COR-L47 (cell line): ENCODE measurements around the gene LILRA1.
"Not testable (repeated sequence)": the region's sequence is repeated elsewhere in the genome, so short reads cannot be mapped to it uniquely, and the experiment has no call there.

ENCODE experiments used
- DNase-seq: peaks from one replicate; lab custom pipeline; 2025; lab: John Stamatoyannopoulos, UW

Gene LILRA1

GRCh38 chr19:54624934-54625730, 31.7 kb downstream of the LILRA1 start:
- not testable (repeated sequence) for DNase-seq

- DNase-seq: no peak
Observed at GRCh38 chr19:54626757-54627156, 33.3 kb downstream of the LILRA1 start.

GRCh38 chr19:54627912-54628311, 34.5 kb downstream of the LILRA1 start:
- not testable (repeated sequence) for DNase-seq

- not testable (repeated sequence) for DNase-seq
Observed at GRCh38 chr19:54630262-54630661, 36.8 kb downstream of the LILRA1 start, which contains the start of gene LILRB1. Gene LILRB1 (plus strand): TSS chr19:54630484. CDS start chr19:54631074, 590 bp downstream.

GRCh38 chr19:54630782-54631181, 37.4 kb downstream of the LILRA1 start:
- no peak for DNase-seq

- DNase-seq: not testable (repeated sequence)
Observed at GRCh38 chr19:54631489-54632337, 38.3 kb downstream of the LILRA1 start.

GRCh38 chr19:54632517-54632916, 39.1 kb downstream of the LILRA1 start:
- not testable (repeated sequence) for DNase-seq

GRCh38 chr19:54633401-54633800, 40.0 kb downstream of the LILRA1 start:
- DNase-seq: no peak

- not testable (repeated sequence) for DNase-seq
Observed at GRCh38 chr19:54636081-54636480, 42.6 kb downstream of the LILRA1 start.

GRCh38 chr19:54638683-54639082, 45.3 kb downstream of the LILRA1 start:
- no peak for DNase-seq

- not testable (repeated sequence) for DNase-seq
Observed at GRCh38 chr19:54642953-54643352, 49.5 kb downstream of the LILRA1 start.

GRCh38 chr19:54643583-54643982, 50.2 kb downstream of the LILRA1 start:
- not testable (repeated sequence) for DNase-seq

- DNase-seq: no peak
Observed at GRCh38 chr19:54644056-54644455, 50.6 kb downstream of the LILRA1 start.

GRCh38 chr19:54646331-54646841, 53.0 kb downstream of the LILRA1 start:
- DNase-seq: no peak

- no peak for DNase-seq
Observed at GRCh38 chr19:54648129-54648528, 54.7 kb downstream of the LILRA1 start.

- no peak for DNase-seq
Observed at GRCh38 chr19:54650108-54650655, 56.8 kb downstream of the LILRA1 start.
